Lower leg skin (tissue), 3 donors: Measurements from ENCODE around the gene DNAH6.

Experiments used
- POLR2A ChIP-seq, 2 donors: fragments of 450-650 bp; IDR thresholded peaks; one replicate each; pipeline ENCODE4 v1.6.1; 2016 to 2017; ENCODE audit warnings: antibody characterized with exemption in 2 of 2, mild to moderate bottlenecking in 1 of 2, moderate library complexity in 1 of 2
- TF ChIP-seq, protein P1 (sequence below), 3 donors: fragments of 450-650 bp; IDR thresholded peaks; one replicate each; pipeline ENCODE4 v1.5.1; 2016; ENCODE audit warnings: antibody characterized with exemption in 3 of 3, mild to moderate bottlenecking in 3 of 3, moderate library complexity in 2 of 3

DNA sequence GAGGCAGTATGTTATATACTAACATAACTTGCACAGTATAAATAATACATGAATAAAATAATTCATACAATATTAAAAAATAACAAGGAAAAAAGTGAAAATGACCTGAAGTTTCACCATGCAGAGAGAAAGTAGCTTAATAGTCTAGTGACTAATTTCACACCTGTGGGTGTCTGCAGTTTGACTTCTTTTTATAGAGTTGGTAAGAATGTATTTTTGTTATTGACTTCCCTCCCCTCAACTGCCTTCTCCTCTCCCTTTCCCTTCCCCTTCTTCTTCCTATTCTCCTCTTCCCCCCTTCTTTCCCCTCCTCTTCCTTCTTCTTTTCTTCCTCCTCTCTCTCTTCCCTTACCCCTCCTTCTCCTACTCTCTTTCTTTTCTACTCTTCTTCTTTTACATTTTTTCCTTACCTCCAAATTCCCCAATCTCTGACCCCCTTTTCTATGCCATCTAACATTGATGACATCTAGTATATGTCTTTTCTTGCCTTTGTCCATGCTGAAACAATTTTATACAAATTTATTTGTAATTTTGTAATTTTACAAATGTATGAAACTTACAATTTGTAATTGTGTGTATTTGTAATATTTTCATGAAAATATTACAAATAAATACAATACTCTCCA lies 3.1 kb downstream of the DNAH6 start:
- TF ChIP-seq, protein P1, sequence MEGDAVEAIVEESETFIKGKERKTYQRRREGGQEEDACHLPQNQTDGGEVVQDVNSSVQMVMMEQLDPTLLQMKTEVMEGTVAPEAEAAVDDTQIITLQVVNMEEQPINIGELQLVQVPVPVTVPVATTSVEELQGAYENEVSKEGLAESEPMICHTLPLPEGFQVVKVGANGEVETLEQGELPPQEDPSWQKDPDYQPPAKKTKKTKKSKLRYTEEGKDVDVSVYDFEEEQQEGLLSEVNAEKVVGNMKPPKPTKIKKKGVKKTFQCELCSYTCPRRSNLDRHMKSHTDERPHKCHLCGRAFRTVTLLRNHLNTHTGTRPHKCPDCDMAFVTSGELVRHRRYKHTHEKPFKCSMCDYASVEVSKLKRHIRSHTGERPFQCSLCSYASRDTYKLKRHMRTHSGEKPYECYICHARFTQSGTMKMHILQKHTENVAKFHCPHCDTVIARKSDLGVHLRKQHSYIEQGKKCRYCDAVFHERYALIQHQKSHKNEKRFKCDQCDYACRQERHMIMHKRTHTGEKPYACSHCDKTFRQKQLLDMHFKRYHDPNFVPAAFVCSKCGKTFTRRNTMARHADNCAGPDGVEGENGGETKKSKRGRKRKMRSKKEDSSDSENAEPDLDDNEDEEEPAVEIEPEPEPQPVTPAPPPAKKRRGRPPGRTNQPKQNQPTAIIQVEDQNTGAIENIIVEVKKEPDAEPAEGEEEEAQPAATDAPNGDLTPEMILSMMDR (IDR thresholded peaks at IDR 0.05), result no peak
- no peak for TF ChIP-seq POLR2A (IDR thresholded peaks at IDR 0.05)
